Kidney (tissue), 14 donors: ENCODE results near the gene ABRAXAS1. TPM values are rescaled to one million over a fixed set of nuclear protein-coding genes. Genes with fewer than 3 reads are reported as not detected.
"Not testable (repeated sequence)": the region's sequence is repeated elsewhere in the genome, so short reads cannot be mapped to it uniquely, and the experiment has no call there.

ENCODE experiments used
- DNase-seq, 5 donors: peaks; one replicate each; pipeline ENCODE4 v3.0.0-alpha.2; 2013 to 2020
- FAIRE-seq: peaks from 2 replicates; lab custom pipeline; 2012; peaks lifted over from hg19 to GRCh38; lab: Jason Lieb, UNC
- H3K27ac ChIP-seq, 2 donors: one replicate each; pipeline ENCODE4 v1.7.0; 2013; ENCODE audit warnings: low read depth in 2 of 2, low read length in 2 of 2, inconsistent platforms in 1 of 2
- H3K27me3 ChIP-seq: one replicate; pipeline ENCODE4 v1.7.1; 2013; ENCODE audit warnings: low read length, inconsistent platforms; ENCODE audit not compliant: control insufficient read depth, insufficient read depth
- H3K36me3 ChIP-seq, 3 donors: one replicate each; pipeline versions ENCODE4 v1.7.0 to v1.7.1; 2013; ENCODE audit warnings: low read length in 3 of 3, control low read depth in 1 of 3, inconsistent platforms in 1 of 3; ENCODE audit not compliant: insufficient read depth in 3 of 3, control insufficient read depth in 2 of 3
- H3K4me1 ChIP-seq, 3 donors: one replicate each; pipeline versions ENCODE4 v1.7.0 to v1.7.1; 2013; ENCODE audit warnings: low read length in 3 of 3, inconsistent platforms in 1 of 3, low read depth in 1 of 3; ENCODE audit not compliant: control insufficient read depth in 2 of 3, insufficient read depth in 2 of 3
- H3K4me3 ChIP-seq, 3 donors: one replicate each; pipeline versions ENCODE4 v1.7.0 to v1.8.1; 2013; ENCODE audit warnings: low read length in 3 of 3, control low read depth in 1 of 3, inconsistent platforms in 1 of 3
- H3K9ac ChIP-seq, 3 donors: one replicate each; pipeline versions ENCODE4 v1.7.0 to v1.7.1; 2013; ENCODE audit warnings: low read length in 3 of 3, control low read depth in 1 of 3, inconsistent platforms in 1 of 3
- H3K9me3 ChIP-seq, 3 donors: one replicate each; pipeline versions ENCODE4 v1.7.0 to v1.7.1; 2013; ENCODE audit warnings: low read length in 3 of 3, control low read depth in 1 of 3, inconsistent platforms in 1 of 3; ENCODE audit not compliant: control insufficient read depth in 2 of 3, insufficient read depth in 1 of 3
- CTCF ChIP-seq: IDR thresholded peaks from 3 replicates; pipeline ENCODE4 v1.5.1; 2012; ENCODE audit warnings: mild to moderate bottlenecking, moderate library complexity, borderline replicate concordance; ENCODE audit not compliant: insufficient read depth; ENCODE audit errors: extremely low read depth
- intact Hi-C: fragments of 100-400 bp; cut with DNase I; formaldehyde crosslinking; loops from one replicate; pipeline ENCODE4 v1.11.1; 2022
- polyA plus RNA-seq: library from polyadenylated mRNA; stranded (reverse); fragments of 350-450 nt; fragmentation: Illumina TruSeq; extraction: RNeasy Lipid Tissue Mini Kit (QIAGEN cat#74804); gene quantifications from one replicate; pipeline ENCODE4 v1.2.3, GENCODE V29; 2014; ENCODE audit warnings: low read depth, low replicate concordance; ENCODE audit not compliant: insufficient read depth
- total RNA-seq: library from RNA; stranded (reverse); fragmentation: NEBNext Ultra II Directional; extraction: Animal tissue kit (Norgen Biotek cat#: 25700); gene quantifications from one replicate; pipeline ENCODE4 v1.2.1, GENCODE V29; 2021
- donor health status: control.
- donor health status: control.
- donor health status: control.
- donor health status: control.
- donor health status: control.
- donor health status: DM: yes; HTN: yes; CAD: no.
- donor health status: Normal renal cell carcinoma (clear cell type).

ABRAXAS1 gene
- total and polyA plus RNA-seq, 2 donors from 2014 or later = 8.2 to 14.8 TPM

GRCh38 chr4:83516042-83516772 lies 31.3 kb upstream of the ABRAXAS1 start:
- TF ChIP-seq CTCF = no peak
- FAIRE-seq (no peak), DNase-seq (no peak)
- Histone ChIP-seq H3K27ac (no peak overlapping the region), H3K9ac (no peak overlapping the region), H3K9me3 (no peaks in the 10 kb centered on the region), H3K4me3 (no peak overlapping the region), H3K27me3 (no peaks in the 10 kb centered on the region), H3K36me3 (no peaks in the 10 kb centered on the region), H3K4me1 (no peaks in the 10 kb centered on the region)
- intact Hi-C loops = loop anchor here (10.0 kb wide), 1 partner anchor 109 kb away; no protein-coding TSS in a partner anchor

- H3K27me3 ChIP-seq = no peaks in the 10 kb centered on the region
- no peak overlapping the region for H3K9ac ChIP-seq
- DNase-seq (no peak), FAIRE-seq (no peak)
- no peaks in the 10 kb centered on the region for H3K4me1 ChIP-seq
- H3K27ac ChIP-seq = no peak overlapping the region
- H3K9me3 ChIP-seq = no peaks in the 10 kb centered on the region
- no peak overlapping the region for H3K4me3 ChIP-seq
- H3K36me3 ChIP-seq = no peaks in the 10 kb centered on the region
- intact Hi-C loops = loop anchor here (10.0 kb wide), 1 partner anchor 114 kb away; no protein-coding TSS in a partner anchor
- TF ChIP-seq CTCF = no peak
These were observed 25.5 kb upstream of the ABRAXAS1 start for GRCh38 chr4:83510442-83510841.

DNA sequence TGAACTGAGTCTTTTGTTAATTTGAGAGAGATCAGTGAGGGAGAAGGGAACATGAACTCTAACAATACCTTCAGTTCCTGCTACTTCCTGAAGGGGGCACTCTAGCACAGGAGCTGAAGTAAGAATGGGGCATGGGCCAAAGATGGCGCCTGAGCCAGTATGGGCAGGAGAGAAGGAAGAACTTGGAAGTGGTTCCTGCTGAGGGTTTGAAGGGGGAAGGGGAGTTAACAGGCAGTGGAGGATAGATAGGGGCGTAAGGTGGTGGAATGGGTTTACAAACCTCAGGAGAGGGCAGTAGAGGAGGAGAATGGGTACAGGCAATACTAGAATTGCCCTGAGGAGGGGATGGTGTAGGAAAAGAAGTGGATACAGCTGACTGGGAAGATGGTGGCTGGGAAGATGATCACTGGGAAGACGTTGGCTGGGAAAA lies 24.3 kb upstream of the ABRAXAS1 start:
- H3K4me1 ChIP-seq, H3K9ac ChIP-seq, H3K27ac ChIP-seq, H3K36me3 ChIP-seq, H3K27me3 ChIP-seq, H3K9me3 ChIP-seq, FAIRE-seq, H3K4me3 ChIP-seq: not testable (repeated sequence)
- DNase-seq = peak in 1 of 5 donors; percentile 8
- intact Hi-C loops = loop anchor here (5.0 kb wide), 1 partner anchor 133 kb away; no protein-coding TSS in a partner anchor
- TF ChIP-seq CTCF = peak; percentile 53
